IMR-90 (cell line): ENCODE data around the gene ZNF318. TPM values are rescaled to one million over a fixed set of nuclear protein-coding genes. Genes with fewer than 3 reads are reported as not detected.

ENCODE experiments used
- ATAC-seq: fragments of 200-7000 bp; cut with Tn5 transposase; 2 replicates; pipeline ENCODE4 v1.9.1; 2020; ENCODE audit warnings: low read depth, mild to moderate bottlenecking, moderate library complexity
- BruUV-seq: library from RNA; stranded (reverse); fragments of 400-500 nt; replicated peaks from 2 replicates; lab custom pipeline; 2021; lab: Mats Ljungman, UMichigan
- CTCF ChIA-PET: fragments of 300-600 bp; formaldehyde crosslinking; extraction: SDS; loops from one replicate; lab custom pipeline; 2021; ENCODE audit warnings: antibody characterized with exemption; lab: Yijun Ruan, JAX
- POLR2A ChIA-PET: fragments of 300-600 bp; sonication (Branson Sonifier 250); formaldehyde crosslinking; loops from one replicate; lab custom pipeline; 2022; ENCODE audit warnings: antibody characterized with exemption; ENCODE audit not compliant: unreplicated experiment; lab: Charles Lee
- DNase-seq: peaks from one replicate; pipeline ENCODE4 v3.0.0; 2013
- H2AFZ ChIP-seq: replicated peaks from 2 replicates; pipeline ENCODE3; 2013; ENCODE audit warnings: low read length, mild to moderate bottlenecking; ENCODE audit not compliant: poor library complexity
- H2AK5ac ChIP-seq: 2 replicates; pipeline ENCODE4 v1.6.1; 2013; ENCODE audit warnings: low read depth, low read length, inconsistent platforms
- H2AK9ac ChIP-seq: replicated peaks from 2 replicates; pipeline ENCODE3; 2013; ENCODE audit warnings: mild to moderate bottlenecking, low read depth, low read length, moderate library complexity; ENCODE audit not compliant: poor library complexity
- H2BK120ac ChIP-seq: 2 replicates; pipeline ENCODE4 v1.6.1; 2013; ENCODE audit warnings: low read depth, low read length, inconsistent platforms
- H2BK15ac ChIP-seq: 3 replicates; pipeline ENCODE4 v1.6.1; 2013; ENCODE audit warnings: low read depth, low read length, inconsistent platforms
- H2BK20ac ChIP-seq: 2 replicates; pipeline ENCODE4 v1.6.1; 2013; ENCODE audit warnings: low read depth, mild to moderate bottlenecking, inconsistent platforms, low read length, moderate library complexity
- H2BK5ac ChIP-seq: 2 replicates; pipeline ENCODE4 v1.6.1; 2013; ENCODE audit warnings: mild to moderate bottlenecking, low read depth, low read length, inconsistent platforms; ENCODE audit not compliant: poor library complexity, severe bottlenecking
- H3K14ac ChIP-seq: replicated peaks from 2 replicates; pipeline ENCODE4 v1.6.1; 2013; ENCODE audit warnings: low read depth, low read length, inconsistent platforms
- H3K18ac ChIP-seq: 2 replicates; pipeline ENCODE4 v1.6.1; 2013; ENCODE audit warnings: low read depth, low read length, control low read depth
- H3K23ac ChIP-seq: 2 replicates; pipeline ENCODE4 v1.6.1; 2013; ENCODE audit warnings: low read depth, low read length, inconsistent platforms
- H3K27ac ChIP-seq: 2 replicates; pipeline ENCODE4 v1.5.1; 2013; ENCODE audit warnings: mild to moderate bottlenecking, control low read depth, low read length; ENCODE audit not compliant: insufficient read depth
- H3K27me3 ChIP-seq: 2 replicates; pipeline ENCODE4 v1.6.1; 2013; ENCODE audit warnings: low read length; ENCODE audit not compliant: control insufficient read depth, insufficient read depth
- H3K36me3 ChIP-seq: 2 replicates; pipeline ENCODE4 v1.6.1; 2013; ENCODE audit warnings: low read length, mixed read lengths; ENCODE audit not compliant: control insufficient read depth, insufficient read depth
- H3K4ac ChIP-seq: 2 replicates; pipeline ENCODE4 v1.6.1; 2013; ENCODE audit warnings: low read depth, low read length, inconsistent platforms
- H3K4me1 ChIP-seq: 2 replicates; pipeline ENCODE4 v1.6.1; 2013; ENCODE audit warnings: low read length, mixed read lengths; ENCODE audit not compliant: control insufficient read depth, insufficient read depth
- H3K4me2 ChIP-seq: 2 replicates; pipeline ENCODE4 v1.6.1; 2013; ENCODE audit warnings: low read depth, mild to moderate bottlenecking, control low read depth, low read length, moderate library complexity
- H3K4me3 ChIP-seq: 2 replicates; pipeline ENCODE4 v1.5.1; 2013; ENCODE audit warnings: low read depth, mild to moderate bottlenecking, control low read depth, low read length, moderate library complexity; ENCODE audit not compliant: insufficient read depth
- H3K56ac ChIP-seq: 2 replicates; pipeline ENCODE4 v1.6.1; 2013; ENCODE audit warnings: low read length, inconsistent platforms; ENCODE audit not compliant: insufficient read depth; ENCODE audit errors: extremely low read depth
- H3K79me1 ChIP-seq, 2 experiments: 2 replicates each; pipeline ENCODE4 v1.6.1; 2013; ENCODE audit warnings: low read length in 2 of 2, inconsistent platforms in 1 of 2, low read depth in 1 of 2
- H3K9ac ChIP-seq: 2 replicates; pipeline ENCODE4 v1.6.1; 2013; ENCODE audit warnings: low read depth, low read length, control low read depth
- H3K9me1 ChIP-seq: 2 replicates; pipeline ENCODE4 v1.6.1; 2013; ENCODE audit warnings: low read length, inconsistent platforms; ENCODE audit not compliant: insufficient read depth
- H3K9me3 ChIP-seq: 2 replicates; pipeline ENCODE4 v1.6.1; 2013; ENCODE audit warnings: low read length; ENCODE audit not compliant: control insufficient read depth, insufficient read depth
- H4K20me1 ChIP-seq: 2 replicates; pipeline ENCODE4 v1.6.1; 2013; ENCODE audit warnings: low read length, inconsistent platforms; ENCODE audit not compliant: insufficient read depth
- H4K5ac ChIP-seq: 2 replicates; pipeline ENCODE4 v1.6.1; 2013; ENCODE audit warnings: mild to moderate bottlenecking, low read depth, low read length, control low read depth
- H4K8ac ChIP-seq, 2 experiments: 2 replicates each; pipeline ENCODE4 v1.6.1; 2013; ENCODE audit warnings: low read depth in 2 of 2, low read length in 2 of 2, control low read depth in 1 of 2, inconsistent platforms in 1 of 2
- H4K91ac ChIP-seq: 2 replicates; pipeline ENCODE4 v1.6.1; 2013; ENCODE audit warnings: low read depth, low read length, inconsistent platforms; ENCODE audit not compliant: insufficient read depth
- CHD1 ChIP-seq: IDR thresholded peaks from 2 replicates; pipeline ENCODE4 v1.6.1; 2012; ENCODE audit warnings: low read depth, low read length, improper control_type of control experiment
- FOS ChIP-seq: fragments of 150-350 bp; IDR thresholded peaks from 2 replicates; pipeline ENCODE4 v1.6.1; 2016; ENCODE audit warnings: low read depth, low read length
- MAFK ChIP-seq: IDR thresholded peaks from 2 replicates; pipeline ENCODE4 v1.6.1; 2012; ENCODE audit warnings: low read depth, low read length, improper control_type of control experiment
- MAZ ChIP-seq: IDR thresholded peaks from 2 replicates; pipeline ENCODE4 v1.6.1; 2012; ENCODE audit warnings: low read depth, mild to moderate bottlenecking, low read length, improper control_type of control experiment, moderate library complexity, borderline replicate concordance
- MXI1 ChIP-seq: IDR thresholded peaks from 2 replicates; pipeline ENCODE4 v1.6.1; 2012; ENCODE audit warnings: low read depth, mild to moderate bottlenecking, low read length, moderate library complexity, borderline replicate concordance
- RCOR1 ChIP-seq: IDR thresholded peaks from 2 replicates; pipeline ENCODE4 v1.6.1; 2012; ENCODE audit warnings: mild to moderate bottlenecking, low read length, improper control_type of control experiment; ENCODE audit not compliant: insufficient replicate concordance
- WGBS, 2 experiments: methylation state at CpG; one replicate each; pipeline versions ENCODE4 v1.1.5 to v1.1.7; 2013; ENCODE audit warnings: missing lambda C conversion rate in 2 of 2; ENCODE audit not compliant: insufficient read length in 1 of 2; ENCODE audit errors: extremely low coverage in 2 of 2; 5-methylcytosine and 5-hydroxymethylcytosine counted together
- dilution Hi-C: fragments of 300-500 bp; cut with HindIII; formaldehyde crosslinking; loops from one replicate; pipeline ENCODE4 v1.14.3; 2018; ENCODE audit warnings: low sequenced_read_pairs; ENCODE audit not compliant: unreplicated experiment
- in situ Hi-C: fragments of 300-500 bp; cut with MboI; formaldehyde crosslinking; loops from 3 replicates; pipeline ENCODE4 v1.14.3; 2019; ENCODE audit warnings: low sequenced_read_pairs, inconsistent platforms, mixed read lengths
- intact Hi-C: fragments of 100-400 bp; cut with micrococcal nuclease; formaldehyde crosslinking; loops from 2 replicates; pipeline ENCODE4 v1.10.0; 2022
- polyA plus RNA-seq, 3 experiments: library from polyadenylated mRNA; depleted of rRNA; stranded (reverse); fragments of >200 nt; gene quantifications; 2 replicates each; pipeline ENCODE4 v1.2.3, GENCODE V29; 2012; ENCODE audit warnings: low replicate concordance in 1 of 3
- total RNA-seq: library from RNA; depleted of rRNA; stranded (reverse); fragments of >200 nt; gene quantifications from 2 replicates; pipeline ENCODE4 v1.2.3, GENCODE V29; 2012

The ZNF318 gene
- total and polyA plus RNA-seq, 2 of the 4 experiments (the other 2 are of a cell fraction): 5.7 to 6.6 TPM

DNA sequence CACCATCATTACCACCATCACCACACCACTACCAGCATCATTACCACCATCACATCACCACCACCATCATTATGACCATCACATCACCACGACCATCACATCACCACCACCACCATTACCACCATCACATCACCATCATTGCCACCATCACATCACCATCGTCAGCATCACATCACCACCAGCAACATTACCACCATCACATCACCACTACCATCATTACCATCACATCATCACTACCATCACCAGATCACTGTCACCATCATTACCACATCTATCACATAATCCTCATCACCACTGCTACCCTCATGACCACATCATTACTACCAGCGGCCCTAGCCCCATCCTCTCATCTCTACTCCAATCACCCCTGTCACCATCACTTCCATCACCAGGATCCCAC, 74.9 kb downstream of the ZNF318 start:
- no TSS peak for BruUV-seq
- Histone ChIP-seq H3K4me2 (no peak overlapping the region), H3K79me1 (no peaks in the 10 kb centered on the region), H4K20me1 (no peaks in the 10 kb centered on the region), H2AFZ (peak overlapping the region; percentile 58), H4K8ac (no peak overlapping the region), H3K9ac (no peak overlapping the region), H3K9me3 (no peaks in the 10 kb centered on the region), H3K14ac (no peak overlapping the region), H3K27me3 (peaks cover 47% of the 10 kb centered on the region), H2BK5ac (peak overlapping the region; percentile 62), H3K36me3 (no peaks in the 10 kb centered on the region), H3K56ac (no peak overlapping the region), H4K91ac (no peak overlapping the region), H2AK5ac (0 out of 2 replicates have a peak overlapping the region, but pooled peaks have one; percentile 39), H2BK20ac (no peak overlapping the region), H3K4ac (no peak overlapping the region), H3K18ac (no peak overlapping the region), H2BK15ac (no peak overlapping the region), H2BK120ac (no peak overlapping the region), H2AK9ac (no peak overlapping the region), H3K4me3 (no peak overlapping the region), H3K4me1 (no peaks in the 10 kb centered on the region), H4K5ac (no peak overlapping the region), H3K27ac (no peak overlapping the region), H3K23ac (no peak overlapping the region), H3K9me1 (no peaks in the 10 kb centered on the region)
- ChIA-PET CTCF (no interaction called here), POLR2A (no interaction called here)
- dilution Hi-C loops (no loop called here), intact Hi-C loops (no loop called here), in situ Hi-C loops (no loop called here)
- TF ChIP-seq MAZ (no peak), MXI1 (no peak), FOS (no peak), RCOR1 (no peak), CHD1 (no peak), MAFK (no peak)
- ATAC-seq (no peak), DNase-seq (no peak)
- WGBS, 2 experiments: 43% methylated on average over 3 of the region's 3 CpGs; no CpG with 5 or more reads in 1 of the 2 experiments
